Measurements from ENCODE around the gene ACOT11. TPM values are rescaled to one million over a fixed set of nuclear protein-coding genes. Genes with fewer than 3 reads are reported as not detected.
"Not testable (repeated sequence)": the region's sequence is repeated elsewhere in the genome, so short reads cannot be mapped to it uniquely, and the experiment has no call there.

The ACOT11 gene
- 10 to 100 TPM in 3 of 12 donors, 1 to 10 TPM in 8, not detected in 1; 3.6 to 12.4 (median 6.5) TPM for polyA plus RNA-seq (ENCODE audit: insufficient read length in 12 of 12)
- long read RNA-seq, donor 1, result 0 reads
- long read RNA-seq, donor 2, result 0 reads
- long read RNA-seq, donor 3, result 0 reads
- long read RNA-seq, donor 4, result 0 reads
- long read RNA-seq, donor 5, result 0 reads
- long read RNA-seq, donor 6, result 0 reads
- long read RNA-seq, donor 7, result 0 reads
- long read RNA-seq, donor 8, result 0 reads
- long read RNA-seq, donor 9, result 0 reads
- long read RNA-seq, donor 10, result 0 reads
- long read RNA-seq, donor 11, result 0 reads

- peak; percentile 79 for DNase-seq
These were observed at the start of gene ACOT11 for GRCh38 chr1:54547601-54548388. Gene ACOT11 (plus strand): TSS chr1:54548228. CDS start chr1:54548310, 82 bp downstream.

GRCh38 chr1:54498383-54499096, 49.5 kb upstream of the ACOT11 start:
- no peak for DNase-seq

- no peak for DNase-seq
These were observed 49.0 kb upstream of the ACOT11 start for GRCh38 chr1:54499097-54499359.

- DNase-seq, result no peak
These were observed 48.5 kb upstream of the ACOT11 start for GRCh38 chr1:54499360-54500106.

GRCh38 chr1:54500107-54500431, 48.0 kb upstream of the ACOT11 start:
- DNase-seq, result no peak

- no peak for DNase-seq
These were observed 46.2 kb upstream of the ACOT11 start for GRCh38 chr1:54501849-54502248.

GRCh38 chr1:54502342-54502741, 45.7 kb upstream of the ACOT11 start:
- DNase-seq, result no peak

- no peak for DNase-seq
These were observed 41.4 kb upstream of the ACOT11 start for GRCh38 chr1:54506594-54506993.

- no peak for DNase-seq
These were observed 40.8 kb upstream of the ACOT11 start for GRCh38 chr1:54507033-54507870.

GRCh38 chr1:54510715-54511270, 37.2 kb upstream of the ACOT11 start:
- DNase-seq, result no peak

GRCh38 chr1:54513921-54514580, 34.0 kb upstream of the ACOT11 start:
- DNase-seq, result not testable (repeated sequence)

- no peak for DNase-seq
These were observed 31.6 kb upstream of the ACOT11 start for GRCh38 chr1:54516249-54516920.

- no peak for DNase-seq
These were observed 30.5 kb upstream of the ACOT11 start for GRCh38 chr1:54517496-54517895.

GRCh38 chr1:54518489-54518888, 29.5 kb upstream of the ACOT11 start:
- DNase-seq, result no peak

GRCh38 chr1:54519709-54520108, 28.3 kb upstream of the ACOT11 start:
- DNase-seq, result no peak

GRCh38 chr1:54520631-54521321, 27.3 kb upstream of the ACOT11 start:
- no peak for DNase-seq

GRCh38 chr1:54526565-54526964, 21.5 kb upstream of the ACOT11 start:
- not testable (repeated sequence) for DNase-seq

GRCh38 chr1:54528613-54529012, 19.4 kb upstream of the ACOT11 start:
- no peak for DNase-seq

- no peak for DNase-seq
These were observed 16.0 kb upstream of the ACOT11 start for GRCh38 chr1:54532033-54532432.

Data from muscle of arm (tissue), 14 donors.